Dermis microvascular lymphatic vessel endothelial cell (primary cell): ENCODE data around the gene CAV1. TPM values are rescaled to one million over a fixed set of nuclear protein-coding genes. Genes with fewer than 3 reads are reported as not detected.
A peak's percentile ranks its signal among the peaks of the same experiment; 100 is the strongest.
"Not testable (repeated sequence)": the region's sequence is repeated elsewhere in the genome, so short reads cannot be mapped to it uniquely, and the experiment has no call there.

Source experiments
- DNase-seq, 2 donors: peaks; one replicate each; pipeline versions ENCODE4 v3.0.0 to v3.0.0-alpha.2; 2010; ENCODE audit warnings: low read depth in 2 of 2
- total RNA-seq: library from RNA; depleted of rRNA; stranded (reverse); fragments of >200 nt; gene quantifications from 2 replicates; pipeline ENCODE4 v1.2.1, GENCODE V29; 2014

Gene CAV1
- total RNA-seq, 1 donor from 2014 or later = 1,184 TPM

DNA sequence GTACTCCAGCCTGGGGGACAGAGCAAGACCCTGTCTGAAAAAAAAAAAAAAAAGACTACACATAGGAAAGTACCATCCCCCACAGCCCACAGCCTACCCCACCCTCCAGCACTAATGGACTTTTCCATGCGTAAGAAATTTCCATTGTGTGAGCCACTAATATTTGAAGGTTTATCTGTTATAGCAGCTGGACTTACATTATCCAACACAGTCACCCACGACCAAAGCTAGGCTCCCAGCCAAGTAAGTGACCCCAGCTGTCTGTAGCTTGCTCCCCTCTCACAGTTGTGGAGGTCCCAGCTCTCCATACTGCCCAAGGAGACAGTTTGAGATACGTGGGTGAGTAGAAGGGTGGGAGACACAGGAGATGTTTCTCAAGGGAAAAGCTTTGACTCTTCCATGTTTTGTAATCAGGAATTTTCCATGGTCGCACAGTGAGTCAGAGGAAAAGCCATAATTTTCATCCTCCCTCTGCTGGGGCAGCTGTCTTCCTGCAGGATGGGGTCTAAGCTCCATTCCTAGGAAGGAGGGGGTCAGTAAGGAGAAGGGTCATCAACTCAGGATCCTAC lies 57.4 kb downstream of the CAV1 start:
- peak; percentile 84 to 92 for DNase-seq

DNA sequence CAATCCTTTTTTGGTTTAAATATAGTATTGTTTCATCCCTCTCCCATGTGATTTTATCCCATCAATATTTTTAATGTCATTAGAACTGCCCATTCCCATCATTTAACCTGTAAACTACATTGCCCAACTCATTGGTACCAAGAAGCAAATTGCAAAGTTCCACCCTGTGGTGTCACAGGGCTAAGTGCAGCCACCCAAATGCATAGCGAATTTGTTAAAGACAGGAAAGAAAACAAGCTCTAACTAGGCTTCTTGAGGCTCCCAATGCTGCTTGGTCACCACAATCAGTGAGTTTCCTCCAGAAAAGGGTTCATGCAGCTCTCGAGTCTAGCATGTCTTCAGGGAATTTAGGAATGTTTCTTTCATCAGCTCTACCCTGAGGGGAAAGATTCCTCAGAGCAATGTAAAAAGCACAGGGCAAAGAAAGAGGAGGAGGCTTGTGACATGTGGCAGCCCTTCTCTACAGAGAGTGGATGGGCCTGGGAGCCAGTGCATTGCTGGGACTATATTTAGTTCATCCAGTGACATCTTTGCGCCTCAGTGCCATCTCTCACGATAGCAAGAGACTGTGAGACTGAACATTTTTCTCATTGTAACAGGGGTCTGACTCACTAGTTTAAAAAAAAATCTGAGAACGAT lies 58.1 kb downstream of the CAV1 start:
- peak in 1 of 2 donors; percentile 35 for DNase-seq

DNA sequence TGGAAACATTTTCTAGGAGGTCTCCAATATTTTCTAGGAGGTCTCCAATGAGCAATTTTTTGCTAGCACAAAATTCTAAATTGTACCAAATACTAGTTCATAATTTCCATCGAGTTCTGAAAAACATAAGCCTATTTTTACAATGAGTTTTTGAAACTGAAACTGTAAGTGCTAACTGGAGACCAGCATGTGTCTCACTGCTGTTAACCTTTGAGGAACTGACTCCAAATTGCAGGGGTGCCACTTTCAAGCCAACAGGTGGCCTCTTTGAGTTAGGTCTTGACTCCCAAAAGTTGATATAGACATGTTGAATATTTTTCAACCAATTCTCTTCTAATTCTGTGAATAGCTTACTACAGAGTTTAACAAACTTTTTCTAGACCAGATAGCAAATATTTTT lies 58.8 kb downstream of the CAV1 start:
- DNase-seq = no peak

DNA sequence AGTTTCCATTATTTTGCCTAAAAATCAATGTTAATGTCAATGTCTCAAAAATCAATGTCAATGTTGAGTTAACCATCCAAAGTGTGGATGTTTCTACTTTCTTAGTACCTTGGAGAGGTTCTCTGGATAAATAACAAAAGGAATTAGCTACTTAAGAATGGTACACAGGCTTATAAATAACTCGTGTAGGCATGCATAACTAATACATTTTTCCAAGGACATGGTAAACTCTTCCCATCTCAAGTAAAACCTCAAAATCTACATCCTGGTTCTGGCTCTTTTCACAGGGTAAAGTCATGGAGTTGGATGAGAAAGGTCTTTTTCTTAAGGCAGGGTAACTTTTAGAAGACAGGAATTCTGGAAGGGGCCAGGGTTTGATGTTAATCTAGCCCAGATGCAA lies 59.9 kb downstream of the CAV1 start:
- no peak for DNase-seq

DNA sequence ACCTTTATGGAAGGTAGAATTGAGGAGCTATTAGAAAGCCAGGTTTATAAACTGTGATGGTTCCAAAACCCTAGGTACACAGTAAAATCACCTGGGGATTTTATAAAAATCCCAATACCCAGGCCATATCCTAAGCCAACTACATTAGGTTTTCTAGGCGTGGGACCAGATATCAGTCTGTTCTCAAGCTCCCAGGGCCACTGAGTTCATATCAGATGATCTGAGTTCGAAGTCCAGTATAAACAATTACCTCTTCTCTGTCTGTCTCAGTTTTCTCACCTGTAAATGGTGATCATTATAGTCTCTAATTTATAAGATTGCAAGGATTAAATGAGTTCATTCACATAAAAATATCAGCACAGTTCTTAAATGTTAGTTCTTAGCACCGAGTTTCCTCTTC lies 60.6 kb downstream of the CAV1 start:
- no peak for DNase-seq

DNA sequence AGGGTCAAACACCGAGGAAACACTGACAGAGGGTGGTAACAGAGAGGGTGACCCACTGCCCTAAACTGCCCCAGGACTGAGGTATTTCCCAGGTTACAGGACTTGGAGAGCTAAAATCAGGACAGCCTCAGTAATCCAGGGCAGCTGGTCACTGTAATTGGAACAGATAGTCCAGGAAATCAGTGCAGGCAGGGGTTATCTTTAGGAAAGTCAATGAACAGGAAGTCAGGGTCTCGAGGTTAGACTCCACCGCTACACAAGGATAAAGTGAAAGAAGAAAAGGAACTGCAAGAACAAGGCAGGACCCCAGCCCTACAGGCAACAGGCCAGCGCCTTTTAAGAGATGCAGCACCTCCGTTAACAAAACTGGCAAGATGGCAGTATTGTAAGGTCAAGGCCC lies 61.1 kb downstream of the CAV1 start:
- DNase-seq = no peak

DNA sequence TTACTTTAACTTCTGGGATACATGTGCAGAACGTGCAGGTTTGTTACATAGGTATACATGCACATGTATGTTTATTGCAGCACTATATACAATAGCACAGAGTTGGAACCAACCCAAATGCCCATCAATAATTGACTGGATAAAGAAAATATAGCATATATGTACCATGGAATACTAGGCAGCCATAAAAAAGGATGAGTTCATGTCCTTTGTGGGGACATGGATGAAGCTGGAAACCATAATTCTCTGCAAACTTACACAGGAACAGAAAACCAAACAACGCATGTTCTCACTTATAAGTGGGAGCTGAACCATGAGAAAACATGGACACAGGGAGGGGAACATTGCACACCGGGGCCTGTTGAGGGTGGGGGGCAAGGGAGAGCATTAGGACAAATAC lies 62.4 kb downstream of the CAV1 start:
- DNase-seq = not testable (repeated sequence)

DNA sequence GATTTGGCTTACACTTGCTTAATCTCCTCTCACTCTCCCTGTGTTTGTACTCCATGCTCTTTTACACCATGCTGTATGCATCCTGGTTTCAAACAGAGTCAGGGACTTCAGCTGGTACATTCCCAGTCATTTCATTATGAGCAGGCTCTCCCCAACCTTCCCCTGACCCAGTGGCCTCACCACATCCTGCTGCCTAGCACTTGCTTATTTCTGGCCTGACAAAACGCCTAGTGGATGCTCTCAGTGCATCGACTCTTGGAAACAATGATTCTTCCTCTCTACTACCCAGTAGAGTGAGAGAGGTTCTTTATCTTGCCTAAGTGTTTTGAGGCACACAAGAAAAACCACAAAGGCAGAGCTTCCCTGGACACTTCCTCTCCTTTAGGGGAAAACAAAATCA lies 63.4 kb downstream of the CAV1 start:
- DNase-seq = peak; percentile 39 to 79

DNA sequence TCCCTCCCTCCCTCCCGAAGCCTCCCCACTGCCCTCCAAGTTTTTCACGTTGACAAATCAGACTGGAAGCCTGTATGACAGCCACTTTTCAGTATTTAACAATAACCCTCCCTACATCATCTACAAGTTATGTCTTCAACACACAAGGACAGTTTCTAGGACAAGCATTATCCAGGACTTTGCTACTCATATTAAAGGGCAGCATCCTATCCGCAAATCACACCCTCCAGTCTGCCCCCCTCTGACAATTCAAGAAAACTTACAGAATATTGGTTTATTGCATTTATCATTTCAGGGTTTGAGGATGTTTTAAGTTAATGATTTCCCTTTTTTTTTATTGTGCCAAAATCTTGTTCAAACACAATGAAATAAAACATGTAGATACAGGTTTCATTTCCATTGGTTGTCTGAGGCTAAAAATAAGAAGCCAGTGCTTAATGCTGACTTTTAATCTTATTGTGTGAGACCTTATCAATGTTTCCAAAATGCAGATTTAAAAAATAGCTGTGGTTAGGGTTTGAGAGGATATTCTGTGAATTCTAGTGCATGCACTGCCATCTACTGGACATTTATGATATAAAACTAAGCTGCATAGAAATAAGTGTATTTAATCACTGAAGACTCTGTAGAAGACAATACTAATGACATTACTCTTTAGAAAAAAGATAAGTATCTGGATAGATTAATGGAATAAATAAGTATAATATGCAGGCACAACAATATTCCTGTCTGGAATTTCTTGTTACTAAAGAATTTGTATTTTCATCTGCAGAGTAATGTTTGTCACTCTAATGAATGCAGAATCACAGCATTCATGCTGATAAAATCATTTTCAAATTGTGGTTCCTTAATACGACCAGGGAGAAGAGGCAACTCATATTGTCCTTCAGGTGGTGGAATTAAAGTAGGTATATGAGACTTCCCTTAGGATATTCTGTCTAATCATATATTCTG lies 64.1 kb downstream of the CAV1 start:
- DNase-seq = peak; percentile 62 to 76

DNA sequence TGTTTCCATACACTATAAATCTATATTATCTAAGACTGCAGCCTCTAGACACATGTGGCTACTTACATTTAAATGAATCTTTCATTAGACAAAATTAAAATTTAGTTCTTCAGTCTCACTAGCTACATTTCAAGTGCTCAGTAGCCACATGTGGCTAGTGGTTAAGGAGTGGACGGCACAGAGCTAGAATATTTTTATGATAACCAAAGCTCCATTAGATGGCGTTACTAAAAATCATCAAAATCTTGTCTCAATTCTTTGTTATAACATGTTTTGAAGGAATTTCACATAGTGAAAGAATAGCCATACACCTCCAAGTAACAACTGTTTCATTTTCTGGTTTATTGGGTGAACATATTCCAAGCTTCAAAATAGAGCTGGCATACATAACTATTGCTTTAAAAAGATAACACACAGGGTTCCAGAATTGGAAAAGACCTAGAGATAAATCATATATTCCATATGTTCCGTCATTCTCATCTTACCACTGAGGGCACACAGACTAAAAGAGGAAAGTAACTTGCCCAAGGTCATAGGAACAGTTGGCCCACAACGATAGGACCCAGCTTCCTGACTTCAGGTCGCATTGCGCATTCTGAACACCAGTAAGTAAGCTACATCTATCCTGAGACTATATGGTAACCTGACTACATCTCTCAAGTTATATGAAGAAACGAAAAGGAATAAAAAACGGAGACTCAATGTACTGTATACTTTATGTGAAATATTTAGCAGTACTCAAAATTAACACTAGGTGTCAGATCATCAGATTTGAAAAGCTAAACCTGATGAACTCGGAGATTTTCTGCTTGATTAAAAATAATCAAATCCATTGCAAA lies 66.6 kb downstream of the CAV1 start:
- DNase-seq = peak in 1 of 2 donors; percentile 59

DNA sequence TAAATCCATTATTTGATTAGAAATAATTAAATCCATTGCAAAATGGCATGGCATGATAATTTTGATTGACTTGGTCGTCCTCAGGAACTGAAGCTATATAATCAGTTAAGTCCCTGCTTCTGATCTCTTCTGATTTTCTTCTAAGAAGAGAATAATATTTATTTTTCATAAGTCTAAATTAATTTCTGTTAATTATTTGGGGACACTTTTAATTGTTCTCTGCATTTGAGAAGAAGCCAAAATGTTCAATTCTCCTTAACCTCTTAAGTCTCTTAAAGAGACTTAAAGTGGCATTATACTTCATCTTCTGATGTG lies 67.2 kb downstream of the CAV1 start:
- no peak for DNase-seq

DNA sequence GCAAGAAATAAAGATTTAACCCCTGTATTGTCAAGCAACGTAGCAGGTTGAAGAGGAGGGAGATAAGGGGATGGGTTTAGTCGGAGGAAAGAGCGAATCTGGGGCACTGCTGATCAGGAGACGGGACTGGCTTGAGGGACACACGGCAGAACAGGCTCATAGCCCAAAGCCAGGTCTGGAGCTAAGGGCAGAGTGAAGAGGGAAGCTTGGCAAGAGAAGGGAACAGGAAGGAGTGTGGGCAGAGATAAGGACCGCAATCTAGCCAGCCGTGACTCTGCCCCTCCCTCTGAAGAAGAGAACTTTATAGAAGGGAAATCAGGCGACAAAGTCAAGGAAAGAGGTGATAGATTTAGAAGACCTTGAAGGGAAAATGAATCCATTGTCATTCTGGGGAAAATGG lies 67.6 kb downstream of the CAV1 start:
- DNase-seq = peak; percentile 62 to 94

DNA sequence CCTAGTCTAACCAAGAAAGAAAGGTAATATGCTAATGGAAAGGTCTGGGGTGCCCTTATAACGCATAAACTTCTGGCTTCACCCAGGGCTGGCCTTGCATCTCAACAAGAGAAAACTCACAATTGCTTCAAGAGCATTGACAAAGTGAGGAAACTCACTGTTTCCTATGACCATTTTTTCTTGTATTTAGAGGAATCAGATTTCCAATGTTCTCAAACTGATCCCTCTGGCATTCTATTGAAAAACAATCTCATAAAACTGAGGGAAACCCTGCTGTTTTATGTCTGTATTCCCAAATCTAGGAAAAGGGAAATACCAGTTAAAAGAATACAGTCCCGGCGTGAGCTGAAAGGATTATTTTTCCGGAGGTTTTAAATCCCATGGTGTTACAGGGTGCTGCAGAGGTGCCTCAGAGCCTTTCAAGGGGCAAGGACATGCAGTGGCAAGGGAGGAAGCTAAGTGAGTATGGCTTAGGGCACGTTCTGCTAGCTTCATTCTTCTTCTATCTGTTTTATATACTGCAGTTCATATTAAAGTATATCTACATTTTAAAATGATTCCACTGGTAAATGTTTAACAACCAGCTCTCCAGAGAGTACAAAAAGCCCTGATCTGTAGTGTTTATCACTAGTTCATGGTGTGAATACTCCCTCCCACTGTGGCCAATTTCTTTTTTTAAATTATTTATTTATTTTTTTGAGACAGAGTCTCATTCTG lies 68.7 kb downstream of the CAV1 start:
- DNase-seq = peak in 1 of 2 donors; percentile 84

DNA sequence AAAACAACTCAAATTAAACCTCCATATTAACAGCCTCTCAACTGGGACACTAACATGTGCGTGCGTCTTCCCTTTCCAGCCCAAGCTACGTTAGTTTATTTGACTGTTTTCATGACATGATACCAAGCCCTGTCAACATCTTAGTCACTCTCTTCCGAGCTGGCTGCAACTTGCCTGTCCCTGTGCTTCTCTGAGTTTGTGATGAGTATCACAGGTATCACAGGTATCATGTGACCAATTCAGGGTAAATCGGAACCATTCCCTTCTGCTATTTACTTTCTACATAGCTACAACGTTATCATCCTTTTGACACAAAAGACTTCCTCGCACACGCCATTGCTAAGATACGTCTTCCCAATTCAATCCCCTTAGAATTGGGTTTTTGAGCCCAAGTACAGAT lies 70.2 kb downstream of the CAV1 start:
- no peak for DNase-seq

DNA sequence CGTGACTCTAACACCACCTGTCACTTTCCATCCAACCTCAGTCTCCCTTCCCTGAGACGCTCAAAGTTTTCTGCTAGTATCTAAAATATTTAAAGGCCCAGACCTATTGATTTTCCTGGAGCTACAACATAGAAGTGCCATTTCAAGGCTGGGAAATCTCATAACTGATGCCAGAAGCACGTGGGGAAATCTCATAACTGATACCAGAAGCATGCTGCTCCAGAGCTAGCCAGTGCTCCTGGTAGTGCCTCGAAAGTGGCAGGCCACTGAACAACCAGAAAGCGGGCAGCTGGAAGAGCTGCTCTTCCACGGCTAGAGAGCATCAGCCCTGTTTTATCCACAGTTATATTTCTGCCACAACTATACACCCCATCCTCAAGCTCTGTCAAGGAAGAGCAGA lies 72.5 kb downstream of the CAV1 start:
- DNase-seq = no peak

DNA sequence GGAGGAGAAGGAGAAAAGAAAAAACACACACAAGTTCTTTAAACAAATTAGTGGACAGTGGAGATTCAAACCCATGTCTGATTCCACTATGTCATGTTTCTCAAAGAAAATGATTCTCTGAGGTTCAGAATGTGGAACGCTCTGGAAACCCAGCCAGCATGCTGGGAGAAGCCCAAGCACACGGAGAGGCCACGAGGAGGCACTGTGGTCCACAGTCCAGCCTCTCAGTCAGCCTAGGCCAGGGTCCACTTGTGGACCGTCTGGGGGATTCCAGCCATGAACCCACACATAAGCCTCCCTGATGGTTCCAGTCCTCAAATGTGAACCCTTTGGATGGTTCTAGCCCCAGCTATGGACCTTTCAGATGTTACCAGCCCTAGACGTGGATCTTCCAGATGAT lies 73.4 kb downstream of the CAV1 start:
- DNase-seq = peak in 1 of 2 donors; percentile 44

DNA sequence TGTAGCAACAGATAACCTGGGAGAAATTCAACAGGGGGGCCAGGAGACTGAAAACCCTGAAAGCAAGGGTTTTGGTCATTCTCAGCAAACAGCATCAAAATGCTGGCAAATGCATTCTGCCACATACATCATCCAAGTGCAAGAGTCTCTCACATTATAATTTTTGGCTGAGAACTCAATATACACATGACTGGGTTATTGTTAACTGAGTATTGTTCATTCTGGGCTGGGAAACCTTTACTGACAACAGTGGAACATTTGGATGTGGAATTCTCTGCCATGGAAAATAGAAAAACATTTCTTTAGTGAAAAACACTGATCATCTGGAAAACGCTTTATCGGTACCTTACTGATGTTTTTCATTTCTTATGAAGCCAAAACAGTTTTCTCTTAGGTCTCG lies 74.0 kb downstream of the CAV1 start:
- peak; percentile 80 to 85 for DNase-seq

DNA sequence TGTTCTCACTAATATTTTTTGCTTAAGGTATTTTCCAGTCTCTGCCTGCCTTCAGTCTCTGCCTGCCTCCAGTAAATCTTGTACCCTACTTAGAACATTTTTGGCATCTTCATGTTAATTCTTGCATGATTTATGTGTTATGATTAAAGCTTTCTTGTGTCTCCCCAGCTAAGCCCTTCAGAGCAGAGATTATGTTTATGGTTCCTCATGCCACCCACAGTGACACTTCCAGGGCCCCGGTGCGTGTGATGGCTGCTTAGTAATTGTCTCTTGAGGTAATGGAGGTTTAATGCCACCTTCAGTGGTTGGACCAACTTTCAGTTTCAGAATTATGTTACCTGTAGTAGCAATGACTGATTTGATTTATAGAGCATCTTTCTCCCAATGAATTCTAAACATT lies 76.6 kb downstream of the CAV1 start:
- no peak for DNase-seq

DNA sequence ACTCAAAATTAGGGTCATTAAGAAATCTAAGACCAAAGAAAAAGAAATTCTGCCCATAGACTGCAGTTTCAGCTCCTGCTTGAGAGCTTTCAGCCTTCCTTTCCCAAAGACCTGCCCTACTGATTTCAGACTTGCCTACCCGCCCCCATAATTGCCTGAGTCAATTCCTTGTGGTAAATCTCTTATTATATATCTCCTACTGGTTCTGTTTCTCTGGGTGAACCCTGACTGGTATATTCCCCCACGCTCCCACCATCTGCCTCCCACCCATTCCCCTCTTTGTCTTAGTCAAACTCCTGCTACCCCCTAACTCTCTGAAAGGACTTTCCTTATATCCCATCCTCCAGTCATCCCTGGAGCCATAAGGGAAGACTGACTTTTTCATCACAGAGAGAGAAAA lies 82.5 kb downstream of the CAV1 start:
- no peak for DNase-seq

DNA sequence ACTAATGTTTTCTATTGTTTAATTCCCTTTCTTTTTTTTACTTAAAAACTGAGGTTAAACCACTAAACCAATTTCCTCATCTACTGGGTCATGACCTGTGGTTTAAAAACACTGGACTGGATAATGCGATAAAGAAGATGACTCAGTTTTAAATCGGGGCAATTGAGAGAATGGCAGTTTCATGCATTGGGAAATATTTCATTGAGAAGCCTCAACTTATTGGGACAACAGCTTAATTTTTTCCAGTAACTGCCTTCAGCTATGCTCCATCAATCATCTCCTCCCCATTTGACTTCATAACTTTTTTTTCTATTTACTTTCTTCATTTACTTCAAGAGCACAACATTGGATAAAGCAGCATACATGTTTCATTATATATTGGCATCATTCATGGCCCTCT lies 85.4 kb downstream of the CAV1 start:
- peak in 1 of 2 donors; percentile 79 for DNase-seq

DNA sequence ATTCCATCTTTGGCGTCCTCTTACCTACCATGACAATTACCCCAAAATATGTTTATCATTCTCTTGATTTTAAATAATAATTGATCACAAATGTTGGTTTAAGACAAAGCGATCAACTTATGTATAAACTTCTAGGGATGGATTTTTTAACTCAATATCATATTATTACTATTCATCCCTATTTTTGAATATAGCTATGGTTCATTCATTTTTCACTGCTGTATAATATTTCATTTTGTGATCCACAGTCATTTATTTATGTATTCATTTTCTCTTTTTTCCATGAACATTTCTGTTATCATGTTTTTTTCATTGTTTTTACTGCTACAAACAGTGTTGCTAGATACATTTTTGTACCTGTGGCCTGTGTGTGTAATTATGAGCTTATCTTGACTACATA lies 85.9 kb downstream of the CAV1 start:
- DNase-seq = no peak
